ENCODE data around the gene ETNK1.

DNA sequence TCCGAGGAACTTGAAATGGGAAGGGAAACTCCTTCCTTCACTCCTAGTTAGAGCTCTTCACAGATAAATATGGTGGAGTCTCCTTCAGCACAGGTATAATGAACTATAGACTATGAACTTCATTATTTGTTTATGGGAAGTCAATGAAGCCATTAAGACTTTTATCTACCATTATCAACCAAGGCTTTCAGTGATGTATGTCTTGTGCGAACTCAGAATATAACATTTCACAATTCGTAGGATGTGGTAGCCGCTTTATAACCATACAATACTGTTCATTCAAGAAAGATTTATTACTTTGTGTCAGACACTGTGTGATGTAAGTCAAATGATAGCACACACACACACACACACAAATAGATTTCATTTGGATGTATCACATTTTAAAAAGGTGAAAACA, 24.8 kb upstream of the ETNK1 start:
- TF ChIP-seq CTCF (IDR thresholded peaks at IDR 0.05; ENCODE audit: low read depth, low read length, poor library complexity, severe bottlenecking) (no peak), EZH2phosphoT487 (IDR thresholded peaks at IDR 0.05; ENCODE audit: borderline replicate concordance, low read length) (no peak)
